ENCODE results near the gene SNUPN. TPM values are rescaled to one million over a fixed set of nuclear protein-coding genes. Genes with fewer than 3 reads are reported as not detected.

SNUPN gene
- total and polyA plus RNA-seq, 2 donors (not counting 1 experiment from before 2014, with no cell fraction given): 10.5 to 23.5 TPM

GRCh38 chr15:75650908-75651809, 25.6 kb upstream of the SNUPN start:
- H2AFZ ChIP-seq (ENCODE audit: insufficient read depth, low read depth, low read length, poor library complexity, severe bottlenecking): no peak overlapping the region
- no peaks in the 10 kb centered on the region for H4K20me1 ChIP-seq (ENCODE audit: control insufficient read depth, insufficient read depth, low read length, poor library complexity, severe bottlenecking)
- peaks cover 15 to 17% of the 10 kb centered on the region in 2 donors for H3K4me1 ChIP-seq (ENCODE audit: control insufficient read depth in 2 of 2, insufficient read depth in 2 of 2, low read length in 2 of 2)
- H3K4me3 ChIP-seq (ENCODE audit: control extremely low read depth in 1 of 5, extremely low read depth in 1 of 5, insufficient read depth in 1 of 5, low read depth in 2 of 5, low read length in 4 of 5): no peak overlapping the region
- ChIA-PET CTCF (no interaction called here), POLR2A (no interaction called here)
- no peaks in the 10 kb centered on the region for H3K9me3 Mint-ChIP-seq (ENCODE audit: insufficient read depth)
- no peak overlapping the region for H3K4me2 ChIP-seq (replicated peaks; ENCODE audit: low read depth, low read length, poor library complexity, severe bottlenecking)
- intact Hi-C loops (cut with micrococcal nuclease): no loop called here
- no peak overlapping the region for H3K27ac ChIP-seq (ENCODE audit: low read length in 2 of 2)
- H3K9ac ChIP-seq (ENCODE audit: low read length): no peak overlapping the region
- H3K4me1 Mint-ChIP-seq: peaks cover 13% of the 10 kb centered on the region
- ATAC-seq (ENCODE audit: low read depth): no peak
- no peaks in the 10 kb centered on the region for H3K79me2 ChIP-seq (ENCODE audit: control insufficient read depth, insufficient read depth, low read length)
- no peaks in the 10 kb centered on the region for H3K36me3 ChIP-seq (replicated peaks in 1 of 2; ENCODE audit: control extremely low read depth in 1 of 2, control insufficient read depth in 1 of 2, extremely low read depth in 1 of 2, insufficient read depth in 2 of 2, low read length in 1 of 2)
- H3K27ac Mint-ChIP-seq: no peak overlapping the region
- no peak overlapping the region for H3K4me3 Mint-ChIP-seq
- H3K27me3 ChIP-seq (replicated peaks in 1 of 4; ENCODE audit: control extremely low read depth in 1 of 4, control insufficient read depth in 3 of 4, insufficient read depth in 4 of 4, low read length in 3 of 4): peaks cover 0 to 26% (median 11%) of the 10 kb centered on the region in 4 experiments
- TF ChIP-seq EZH2 (IDR thresholded peaks at IDR 0.05; ENCODE audit: borderline replicate concordance, insufficient read depth, low read depth, low read length, poor library complexity, severe bottlenecking): no peak
- no peak for TF ChIP-seq CTCF (IDR thresholded peaks at IDR 0.05)
- WGBS (ENCODE audit: insufficient coverage): 89% methylated on average over 7 of the region's 9 CpGs
- H3K27me3 Mint-ChIP-seq: peaks cover 16% of the 10 kb centered on the region
- DNase-seq: no peak
- peaks cover 0 to 4% (median 0%) of the 10 kb centered on the region in 3 donors for H3K9me3 ChIP-seq (ENCODE audit: control extremely low read depth in 1 of 3, control insufficient read depth in 2 of 3, insufficient read depth in 1 of 3, low read length in 2 of 3)

DNA sequence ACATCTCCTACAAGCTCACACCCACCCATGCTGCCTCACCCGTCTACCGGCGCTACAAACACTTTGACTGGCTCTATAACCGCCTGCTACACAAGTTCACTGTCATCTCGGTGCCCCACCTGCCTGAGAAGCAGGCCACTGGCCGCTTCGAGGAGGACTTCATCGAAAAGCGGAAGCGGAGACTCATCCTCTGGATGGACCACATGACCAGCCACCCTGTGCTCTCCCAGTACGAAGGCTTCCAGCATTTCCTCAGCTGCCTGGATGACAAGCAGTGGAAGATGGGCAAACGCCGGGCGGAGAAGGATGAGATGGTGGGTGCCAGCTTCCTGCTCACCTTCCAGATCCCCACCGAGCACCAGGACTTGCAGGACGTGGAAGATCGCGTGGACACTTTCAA, 24.3 kb upstream of the SNUPN start:
- no peak overlapping the region for H3K27ac Mint-ChIP-seq
- no peak for ATAC-seq (ENCODE audit: low read depth)

More for the DNA sequence above, 24.3 kb upstream of the SNUPN start:
- 96% methylated on average over 18 of the region's 18 CpGs for WGBS (ENCODE audit: insufficient coverage)
- Histone ChIP-seq H3K4me1 (ENCODE audit: control insufficient read depth in 2 of 2, insufficient read depth in 2 of 2, low read length in 2 of 2) (peaks cover 15 to 17% of the 10 kb centered on the region in 2 donors), H2AFZ (ENCODE audit: insufficient read depth, low read depth, low read length, poor library complexity, severe bottlenecking) (no peak overlapping the region), H3K27ac (ENCODE audit: low read length in 2 of 2) (no peak overlapping the region), H3K9ac (ENCODE audit: low read length) (no peak overlapping the region), H3K9me3 (ENCODE audit: control extremely low read depth in 1 of 3, control insufficient read depth in 2 of 3, insufficient read depth in 1 of 3, low read length in 2 of 3) (peaks cover 0 to 4% (median 0%) of the 10 kb centered on the region in 3 donors), H3K4me3 (ENCODE audit: control extremely low read depth in 1 of 5, extremely low read depth in 1 of 5, insufficient read depth in 1 of 5, low read depth in 2 of 5, low read length in 4 of 5) (no peak overlapping the region), H3K36me3 (replicated peaks in 1 of 2; ENCODE audit: control extremely low read depth in 1 of 2, control insufficient read depth in 1 of 2, extremely low read depth in 1 of 2, insufficient read depth in 2 of 2, low read length in 1 of 2) (no peaks in the 10 kb centered on the region), H3K4me2 (replicated peaks; ENCODE audit: low read depth, low read length, poor library complexity, severe bottlenecking) (no peak overlapping the region), H4K20me1 (ENCODE audit: control insufficient read depth, insufficient read depth, low read length, poor library complexity, severe bottlenecking) (no peaks in the 10 kb centered on the region), H3K79me2 (ENCODE audit: control insufficient read depth, insufficient read depth, low read length) (no peaks in the 10 kb centered on the region), H3K27me3 (replicated peaks in 1 of 4; ENCODE audit: control extremely low read depth in 1 of 4, control insufficient read depth in 3 of 4, insufficient read depth in 4 of 4, low read length in 3 of 4) (peaks cover 0 to 28% (median 11%) of the 10 kb centered on the region in 4 experiments)
- intact Hi-C loops (cut with micrococcal nuclease): loop anchor here (10.0 kb wide), 1 partner anchor 625 kb away; the partner anchor contains the start of gene PPCDC
- no peak for TF ChIP-seq EZH2 (IDR thresholded peaks at IDR 0.05; ENCODE audit: borderline replicate concordance, insufficient read depth, low read depth, low read length, poor library complexity, severe bottlenecking)
- no peak for TF ChIP-seq CTCF (IDR thresholded peaks at IDR 0.05)
- Mint-ChIP-seq H3K27me3 (peaks cover 14% of the 10 kb centered on the region), H3K4me3 (peak overlapping the region; percentile 89), H3K4me1 (peaks cover 13% of the 10 kb centered on the region), H3K9me3 (ENCODE audit: insufficient read depth) (no peaks in the 10 kb centered on the region)
- no peak for DNase-seq
- ChIA-PET CTCF (interaction anchor here (1.4 kb wide), 1 partner anchor 10 kb away, joined by 3 read pairs; the partner anchor contains the start of gene IMP3), POLR2A (no interaction called here)
